ENCODE results near the gene PPL.

The PPL gene

DNA sequence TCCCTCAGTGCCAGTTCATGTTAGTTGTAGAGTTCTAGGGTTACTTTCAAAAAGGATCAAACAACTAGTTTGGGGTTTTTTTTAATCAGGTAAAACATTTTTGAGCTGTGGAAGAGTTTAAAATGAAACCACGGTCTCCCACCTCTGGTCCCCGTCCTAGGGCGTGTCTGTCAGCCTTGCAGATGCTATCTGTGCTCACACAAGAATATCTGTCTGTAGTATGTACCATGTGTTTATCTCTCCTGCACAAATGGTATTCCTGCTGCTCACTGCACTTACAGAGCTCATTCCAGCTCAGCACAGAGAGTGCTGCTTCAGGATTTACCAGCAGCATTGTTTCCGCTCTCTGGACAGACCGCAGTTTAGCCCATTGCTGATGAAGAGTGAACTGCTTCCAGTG lies 50.8 kb downstream of the PPL start:
- WGBS, 2 experiments (ENCODE audit: insufficient coverage in 2 of 2), result 93 to 100% methylated on average over 4 to 5 of the region's 5 CpGs
- no peak overlapping the region for H3K4me3 ChIP-seq (ENCODE audit: extremely low read depth, insufficient read depth, low read length, poor library complexity, severe bottlenecking)
- no peak overlapping the region for H3K27ac ChIP-seq (ENCODE audit: low read depth, low read length, severe bottlenecking)
- no peaks in the 10 kb centered on the region for H3K9me3 ChIP-seq (ENCODE audit: control insufficient read depth, low read length)
- H3K36me3 ChIP-seq (ENCODE audit: control insufficient read depth, insufficient read depth, low read length), result peaks cover 73% of the 10 kb centered on the region
- no peaks in the 10 kb centered on the region for H3K4me1 ChIP-seq (ENCODE audit: control insufficient read depth, insufficient read depth, low read length, poor library complexity, severe bottlenecking)

GRCh38 chr16:4884972-4885874 lies 51.7 kb downstream of the PPL start:
- Histone ChIP-seq H3K4me1 (ENCODE audit: control insufficient read depth, insufficient read depth, low read length, poor library complexity, severe bottlenecking) (no peaks in the 10 kb centered on the region), H3K27ac (ENCODE audit: low read depth, low read length, severe bottlenecking) (no peak overlapping the region), H3K36me3 (ENCODE audit: control insufficient read depth, insufficient read depth, low read length) (peaks cover 80% of the 10 kb centered on the region), H3K4me3 (ENCODE audit: extremely low read depth, insufficient read depth, low read length, poor library complexity, severe bottlenecking) (no peak overlapping the region), H3K9me3 (ENCODE audit: control insufficient read depth, low read length) (no peaks in the 10 kb centered on the region)
- 94 to 97% methylated on average over 39 to 45 of the region's 45 CpGs for WGBS, 2 experiments (ENCODE audit: insufficient coverage in 2 of 2)

DNA sequence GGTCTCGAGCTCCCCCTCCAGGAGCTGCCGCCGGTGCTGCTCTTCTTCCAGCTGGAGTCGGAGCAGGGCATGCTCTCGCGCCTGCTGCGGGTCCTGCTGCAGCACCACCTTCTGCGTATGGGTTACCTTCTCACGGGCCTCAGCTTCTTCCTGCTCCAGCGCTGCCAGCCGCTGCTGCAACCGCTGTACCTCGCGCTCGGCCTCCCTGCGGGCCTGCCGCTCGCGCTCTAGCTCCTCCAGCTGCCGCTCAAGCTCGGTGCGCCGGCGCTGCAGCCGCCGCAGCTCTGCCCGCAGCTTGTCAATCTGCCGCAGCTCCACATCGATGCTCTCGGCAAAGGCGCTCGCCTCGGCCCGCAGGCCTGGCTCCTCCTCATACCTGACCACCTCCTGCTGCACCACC lies 52.7 kb downstream of the PPL start:
- WGBS, 2 experiments (ENCODE audit: insufficient coverage in 2 of 2), result 94 to 96% methylated on average over 34 of the region's 34 CpGs
- Histone ChIP-seq H3K4me3 (ENCODE audit: extremely low read depth, insufficient read depth, low read length, poor library complexity, severe bottlenecking) (no peak overlapping the region), H3K36me3 (ENCODE audit: control insufficient read depth, insufficient read depth, low read length) (peaks cover 89% of the 10 kb centered on the region), H3K9me3 (ENCODE audit: control insufficient read depth, low read length) (no peaks in the 10 kb centered on the region), H3K4me1 (ENCODE audit: control insufficient read depth, insufficient read depth, low read length, poor library complexity, severe bottlenecking) (no peaks in the 10 kb centered on the region), H3K27ac (ENCODE audit: low read depth, low read length, severe bottlenecking) (no peak overlapping the region)

- 96 to 99% methylated on average over 23 to 25 of the region's 25 CpGs for WGBS, 2 experiments (ENCODE audit: insufficient coverage in 2 of 2)
- Histone ChIP-seq H3K27ac (ENCODE audit: low read depth, low read length, severe bottlenecking) (no peak overlapping the region), H3K4me3 (ENCODE audit: extremely low read depth, insufficient read depth, low read length, poor library complexity, severe bottlenecking) (no peak overlapping the region), H3K36me3 (ENCODE audit: control insufficient read depth, insufficient read depth, low read length) (peaks cover 92% of the 10 kb centered on the region), H3K4me1 (ENCODE audit: control insufficient read depth, insufficient read depth, low read length, poor library complexity, severe bottlenecking) (no peaks in the 10 kb centered on the region), H3K9me3 (ENCODE audit: control insufficient read depth, low read length) (no peaks in the 10 kb centered on the region)
Observed at GRCh38 chr16:4883501-4883900, 53.4 kb downstream of the PPL start.

DNA sequence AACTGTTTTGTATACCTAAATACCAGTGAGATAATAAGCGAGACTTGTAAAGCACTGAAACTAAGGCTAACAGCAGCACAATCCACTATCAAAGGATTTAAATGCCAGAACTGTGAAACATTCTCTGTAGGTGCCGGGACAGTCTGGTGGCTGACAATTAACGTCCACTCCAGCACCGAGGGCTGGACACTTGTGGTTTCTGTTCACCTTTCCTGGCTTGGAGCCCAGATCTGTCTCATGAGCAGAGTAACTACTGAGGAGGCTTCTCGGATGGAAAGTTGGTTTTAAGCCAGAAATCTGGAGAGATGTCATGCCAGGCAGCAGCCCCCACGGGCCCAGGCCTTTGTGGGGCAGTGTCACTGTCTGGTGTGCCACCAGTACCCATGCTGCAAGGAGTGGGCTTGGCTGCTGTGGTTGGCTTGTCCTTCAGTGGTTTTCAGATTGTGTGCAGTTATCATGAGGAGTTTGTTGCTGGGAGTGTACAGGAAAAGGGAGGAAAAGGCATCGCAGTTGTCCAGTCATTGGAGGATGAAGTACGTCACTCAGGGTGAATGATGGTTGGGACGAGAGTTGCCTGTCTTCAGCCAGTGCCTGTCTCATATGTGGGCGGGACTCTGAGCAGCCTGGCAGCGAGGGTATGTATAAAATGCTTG lies 54.2 kb downstream of the PPL start:
- Histone ChIP-seq H3K27ac (ENCODE audit: low read depth, low read length, severe bottlenecking) (no peak overlapping the region), H3K4me1 (ENCODE audit: control insufficient read depth, insufficient read depth, low read length, poor library complexity, severe bottlenecking) (no peaks in the 10 kb centered on the region), H3K36me3 (ENCODE audit: control insufficient read depth, insufficient read depth, low read length) (peaks cover 94% of the 10 kb centered on the region), H3K4me3 (ENCODE audit: extremely low read depth, insufficient read depth, low read length, poor library complexity, severe bottlenecking) (no peak overlapping the region), H3K9me3 (ENCODE audit: control insufficient read depth, low read length) (no peaks in the 10 kb centered on the region)
- WGBS, 2 experiments (ENCODE audit: insufficient coverage in 2 of 2), result 95 to 98% methylated on average over 11 of the region's 11 CpGs

DNA sequence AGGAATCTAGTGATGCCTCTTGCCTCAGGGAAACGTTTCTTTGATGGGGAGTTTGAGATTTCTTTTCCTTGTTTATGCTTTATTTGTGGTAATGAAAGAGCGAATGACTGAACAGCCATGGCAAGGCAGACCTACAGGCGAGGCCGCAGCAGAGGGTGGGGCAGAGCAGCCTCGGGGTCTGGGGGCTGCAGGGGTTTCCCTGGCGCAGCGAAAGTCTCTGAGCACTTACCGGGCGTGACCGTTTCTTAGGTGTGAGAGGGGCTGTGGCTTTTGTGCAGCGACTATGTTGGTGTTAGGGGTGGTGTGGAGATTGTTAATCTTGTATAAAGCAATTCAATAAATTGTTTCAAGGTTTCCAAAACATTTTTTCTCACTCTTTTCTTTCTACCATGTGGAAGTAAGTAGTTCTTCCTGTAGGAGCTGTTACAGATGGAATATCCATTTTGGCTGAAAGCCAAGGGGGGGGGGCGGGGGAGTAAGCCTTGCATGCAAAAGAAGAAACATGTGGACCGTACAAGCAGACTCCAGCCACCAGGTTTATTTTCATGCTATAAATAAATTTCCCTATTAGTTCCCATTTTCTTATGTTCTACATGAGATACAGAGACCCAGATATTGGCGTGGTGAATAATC lies 54.8 kb downstream of the PPL start:
- Histone ChIP-seq H3K27ac (ENCODE audit: low read depth, low read length, severe bottlenecking) (no peak overlapping the region), H3K4me3 (ENCODE audit: extremely low read depth, insufficient read depth, low read length, poor library complexity, severe bottlenecking) (no peak overlapping the region), H3K36me3 (ENCODE audit: control insufficient read depth, insufficient read depth, low read length) (peaks cover 93% of the 10 kb centered on the region), H3K9me3 (ENCODE audit: control insufficient read depth, low read length) (no peaks in the 10 kb centered on the region), H3K4me1 (ENCODE audit: control insufficient read depth, insufficient read depth, low read length, poor library complexity, severe bottlenecking) (no peaks in the 10 kb centered on the region)
- WGBS, 2 experiments (ENCODE audit: insufficient coverage in 2 of 2), result 97% methylated on average over 9 to 10 of the region's 14 CpGs

- Histone ChIP-seq H3K27ac (ENCODE audit: low read depth, low read length, severe bottlenecking) (no peak overlapping the region), H3K4me3 (ENCODE audit: extremely low read depth, insufficient read depth, low read length, poor library complexity, severe bottlenecking) (no peak overlapping the region), H3K9me3 (ENCODE audit: control insufficient read depth, low read length) (no peaks in the 10 kb centered on the region), H3K36me3 (ENCODE audit: control insufficient read depth, insufficient read depth, low read length) (peaks cover 95% of the 10 kb centered on the region), H3K4me1 (ENCODE audit: control insufficient read depth, insufficient read depth, low read length, poor library complexity, severe bottlenecking) (no peaks in the 10 kb centered on the region)
- 94 to 95% methylated on average over 17 of the region's 17 CpGs for WGBS, 2 experiments (ENCODE audit: insufficient coverage in 2 of 2)
Observed at GRCh38 chr16:4880006-4880580, 56.9 kb downstream of the PPL start.

- WGBS, 2 experiments (ENCODE audit: insufficient coverage in 2 of 2), result 100% methylated on average over 2 of the region's 4 CpGs; no CpG with 5 or more reads in 1 of the 2 experiments
- no peaks in the 10 kb centered on the region for H3K4me1 ChIP-seq (ENCODE audit: control insufficient read depth, insufficient read depth, low read length, poor library complexity, severe bottlenecking)
- no peaks in the 10 kb centered on the region for H3K9me3 ChIP-seq (ENCODE audit: control insufficient read depth, low read length)
- peaks cover 97% of the 10 kb centered on the region for H3K36me3 ChIP-seq (ENCODE audit: control insufficient read depth, insufficient read depth, low read length)
- no peak overlapping the region for H3K4me3 ChIP-seq (ENCODE audit: extremely low read depth, insufficient read depth, low read length, poor library complexity, severe bottlenecking)
- no peak overlapping the region for H3K27ac ChIP-seq (ENCODE audit: low read depth, low read length, severe bottlenecking)
Observed at GRCh38 chr16:4879049-4879448, 57.9 kb downstream of the PPL start.

DNA sequence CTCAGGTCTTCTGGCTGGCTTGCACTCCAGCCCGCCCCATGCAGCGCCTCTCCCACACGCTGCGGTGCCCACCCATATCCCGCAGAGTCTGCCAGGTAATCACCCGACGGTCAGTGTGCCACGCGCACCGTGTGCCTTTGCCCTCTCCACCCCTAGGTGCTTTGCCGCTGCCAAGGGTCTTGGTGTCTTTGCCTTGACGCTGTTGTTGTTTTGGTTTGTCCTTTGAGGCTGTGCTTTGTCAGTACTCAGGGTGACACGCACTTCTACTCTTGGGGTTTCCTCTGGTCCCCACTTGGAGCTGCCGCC lies 59.6 kb downstream of the PPL start:
- Histone ChIP-seq H3K36me3 (ENCODE audit: control insufficient read depth, insufficient read depth, low read length) (peaks cover 97% of the 10 kb centered on the region), H3K4me1 (ENCODE audit: control insufficient read depth, insufficient read depth, low read length, poor library complexity, severe bottlenecking) (no peaks in the 10 kb centered on the region)
- WGBS, 2 experiments (ENCODE audit: insufficient coverage in 2 of 2), result 96 to 97% methylated on average over 12 to 13 of the region's 14 CpGs

DNA sequence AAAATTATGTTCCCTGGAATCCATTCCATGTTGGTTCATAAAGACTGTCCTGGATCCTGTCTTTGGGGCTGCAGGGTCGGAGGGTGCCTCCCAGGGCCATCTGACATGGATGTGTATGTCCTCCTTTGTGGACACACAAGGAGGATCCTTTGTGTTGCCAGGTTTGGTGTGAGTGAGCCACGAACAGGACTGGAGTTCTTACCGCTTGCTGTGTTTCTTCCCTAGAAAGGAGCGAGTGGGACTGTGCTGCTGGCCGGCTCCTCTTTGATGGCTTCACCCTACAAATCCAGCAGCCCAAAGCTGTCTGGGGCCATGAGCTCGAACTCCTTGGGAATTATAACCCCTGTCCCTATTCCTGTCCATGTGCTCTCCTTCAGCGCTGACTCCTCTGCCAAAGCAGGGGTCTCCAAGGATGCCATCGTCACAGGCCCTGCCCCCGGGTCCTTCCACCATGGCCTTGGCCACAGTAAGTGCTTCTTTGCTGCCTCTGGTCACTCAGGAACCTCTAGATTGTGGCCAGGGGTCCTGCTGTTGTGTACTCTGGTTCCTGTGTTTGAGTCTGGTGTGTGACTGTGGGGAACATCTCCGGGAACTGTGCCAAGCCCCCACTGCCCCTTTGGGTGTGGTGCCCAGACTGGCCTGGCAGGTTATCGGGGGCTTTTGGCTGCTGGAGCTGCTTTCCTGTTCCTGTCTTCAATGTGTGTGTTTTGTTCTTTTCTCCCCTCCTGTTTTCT lies 60.1 kb downstream of the PPL start:
- WGBS, 2 experiments (ENCODE audit: insufficient coverage in 2 of 2), result 95 to 96% methylated on average over 10 of the region's 11 CpGs
- peaks cover 97% of the 10 kb centered on the region for H3K36me3 ChIP-seq (ENCODE audit: control insufficient read depth, insufficient read depth, low read length)
- no peak overlapping the region for H3K4me3 ChIP-seq (ENCODE audit: extremely low read depth, insufficient read depth, low read length, poor library complexity, severe bottlenecking)
- H3K27ac ChIP-seq (ENCODE audit: low read depth, low read length, severe bottlenecking), result no peak overlapping the region
- no peaks in the 10 kb centered on the region for H3K4me1 ChIP-seq (ENCODE audit: control insufficient read depth, insufficient read depth, low read length, poor library complexity, severe bottlenecking)
- no peaks in the 10 kb centered on the region for H3K9me3 ChIP-seq (ENCODE audit: control insufficient read depth, low read length)

More for the DNA sequence above, 59.6 kb downstream of the PPL start:
- no peaks in the 10 kb centered on the region for H3K9me3 ChIP-seq (ENCODE audit: control insufficient read depth, low read length)
- H3K4me3 ChIP-seq (ENCODE audit: extremely low read depth, insufficient read depth, low read length, poor library complexity, severe bottlenecking), result no peak overlapping the region
- H3K27ac ChIP-seq (ENCODE audit: low read depth, low read length, severe bottlenecking), result no peak overlapping the region
